CD8-positive, alpha-beta memory T cell (primary cell): ENCODE measurements around the gene WNT7B. TPM values are rescaled to one million over a fixed set of nuclear protein-coding genes. Genes with fewer than 3 reads are reported as not detected.
A peak's percentile ranks its signal among the peaks of the same experiment; 100 is the strongest.

Source experiments
- CTCF ChIA-PET: fragments of 350-600 bp; sonication (Branson Sonifier 250); formaldehyde crosslinking; loops from one replicate; lab custom pipeline; 2021; ENCODE audit warnings: antibody characterized with exemption; lab: Charles Lee
- POLR2A ChIA-PET: fragments of 350-600 bp; sonication (Branson Sonifier 250); formaldehyde crosslinking; loops from one replicate; lab custom pipeline; 2021; ENCODE audit warnings: antibody characterized with exemption; lab: Charles Lee
- DNase-seq, 5 donors: peaks; one replicate each; pipeline versions ENCODE4 v3.0.0 to v3.0.0-alpha.2; 2020 to 2022; ENCODE audit warnings: mixed read lengths in 1 of 5
- H3K27ac ChIP-seq: one replicate; pipeline ENCODE4 v1.7.0; 2013; ENCODE audit warnings: low read depth, mild to moderate bottlenecking, low read length, moderate library complexity
- H3K27me3 ChIP-seq: 2 replicates; pipeline ENCODE4 v1.7.0; 2013; ENCODE audit warnings: low read length, mild to moderate bottlenecking; ENCODE audit not compliant: insufficient read depth, poor library complexity, severe bottlenecking
- H3K36me3 ChIP-seq: 2 replicates; pipeline ENCODE4 v1.7.0; 2013; ENCODE audit warnings: mild to moderate bottlenecking, low read length, moderate library complexity; ENCODE audit not compliant: insufficient read depth
- H3K4me1 ChIP-seq: 2 replicates; pipeline ENCODE4 v1.7.0; 2013; ENCODE audit warnings: mild to moderate bottlenecking, low read length, moderate library complexity; ENCODE audit not compliant: insufficient read depth
- H3K4me3 ChIP-seq: 2 replicates; pipeline ENCODE4 v1.7.0; 2013; ENCODE audit warnings: mild to moderate bottlenecking, low read length
- H3K9me3 ChIP-seq: 2 replicates; pipeline ENCODE4 v1.7.0; 2013; ENCODE audit warnings: mild to moderate bottlenecking, low read length
- H3K27ac Mint-ChIP-seq, 8 donors: one replicate each; pipeline ENCODE4 v1.8.0; 2020 to 2021; ENCODE audit warnings: mixed read lengths in 8 of 8, mild to moderate bottlenecking in 6 of 8, inconsistent platforms in 3 of 8, moderate library complexity in 3 of 8
- H3K27me3 Mint-ChIP-seq, 2 donors: one replicate each; pipeline ENCODE4 v1.8.0; 2020 to 2021; ENCODE audit warnings: mixed read lengths in 2 of 2, mild to moderate bottlenecking in 1 of 2, moderate library complexity in 1 of 2
- H3K36me3 Mint-ChIP-seq, 3 donors: one replicate each; pipeline ENCODE4 v1.8.0; 2020 to 2021; ENCODE audit warnings: mixed read lengths in 3 of 3, inconsistent platforms in 1 of 3, mild to moderate bottlenecking in 1 of 3
- H3K4me1 Mint-ChIP-seq, 3 donors: one replicate each; pipeline ENCODE4 v1.8.0; 2020 to 2021; ENCODE audit warnings: mixed read lengths in 3 of 3, inconsistent platforms in 1 of 3, mild to moderate bottlenecking in 1 of 3
- H3K4me3 Mint-ChIP-seq, 7 donors: one replicate each; pipeline ENCODE4 v1.8.0; 2020 to 2021; ENCODE audit warnings: mixed read lengths in 7 of 7, mild to moderate bottlenecking in 6 of 7, moderate library complexity in 4 of 7, inconsistent platforms in 2 of 7
- H3K9me3 Mint-ChIP-seq, 5 donors: one replicate each; pipeline ENCODE4 v1.8.0; 2020 to 2022; ENCODE audit warnings: mixed read lengths in 5 of 5, mild to moderate bottlenecking in 3 of 5, moderate library complexity in 2 of 5, inconsistent platforms in 1 of 5
- polyA plus RNA-seq: library from polyadenylated mRNA; unstranded; fragments of 300-500 nt; fragmentation: Illumina TruSeq; gene quantifications from one replicate; pipeline ENCODE4 v1.2.3, GENCODE V29; 2021
- total RNA-seq, 2 experiments: library from RNA; stranded (reverse); gene quantifications; one replicate each; pipeline ENCODE4 v1.2.3, GENCODE V29; 2021

WNT7B gene
- total and polyA plus RNA-seq, 3 experiments from 2014 or later = not detected

DNA sequence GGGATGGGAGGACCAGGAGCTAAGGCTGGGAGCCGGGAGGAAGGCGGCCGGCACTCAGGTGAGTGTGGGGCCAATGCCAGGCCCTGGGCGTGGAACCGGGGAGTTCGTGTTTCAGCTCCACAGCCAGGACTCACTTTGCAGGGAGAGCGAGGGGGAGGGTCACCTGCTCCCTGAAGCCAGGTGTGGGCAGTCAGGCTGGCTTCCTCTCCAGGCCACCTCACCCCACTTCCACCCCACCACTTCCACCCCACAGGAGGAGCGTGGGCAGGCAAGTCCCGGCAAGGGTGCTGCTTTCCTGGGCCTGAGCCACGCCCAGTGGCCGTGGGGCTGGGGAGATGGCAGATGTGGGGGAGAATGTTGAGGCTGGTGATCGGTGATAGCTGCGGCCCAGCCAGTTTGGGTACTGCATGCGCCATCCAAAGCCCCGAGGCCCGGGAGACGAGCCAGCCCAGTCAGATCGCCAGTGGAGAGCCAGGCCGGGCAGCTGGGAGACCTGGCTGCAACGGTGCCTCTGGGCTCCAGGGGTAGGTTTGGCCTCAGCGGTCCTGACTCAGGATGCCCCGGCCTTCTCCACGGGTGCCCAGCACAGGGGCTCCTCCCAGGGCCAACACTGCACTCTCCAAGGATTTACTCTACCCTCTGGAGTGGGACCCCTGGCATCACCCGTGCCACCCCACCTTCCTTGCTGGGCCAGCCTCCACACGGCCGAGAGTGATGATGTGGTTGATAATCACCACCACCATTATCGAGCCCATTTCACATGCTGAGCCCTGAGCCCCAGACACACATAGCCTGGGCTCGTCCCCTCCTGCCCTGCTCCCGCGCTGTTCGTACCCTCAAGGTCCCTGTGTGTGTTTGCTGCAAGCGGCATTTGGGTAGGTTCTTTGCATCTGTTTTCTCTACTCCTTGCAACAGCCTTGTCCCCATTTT is 93.8 kb downstream of the WNT7B start:
- H3K27me3 Mint-ChIP-seq = peaks cover 30 to 43% of the 10 kb centered on the region in 2 donors
- peak in 1 of 5 donors; percentile 30 for DNase-seq
- H3K27ac Mint-ChIP-seq = no peak overlapping the region

DNA sequence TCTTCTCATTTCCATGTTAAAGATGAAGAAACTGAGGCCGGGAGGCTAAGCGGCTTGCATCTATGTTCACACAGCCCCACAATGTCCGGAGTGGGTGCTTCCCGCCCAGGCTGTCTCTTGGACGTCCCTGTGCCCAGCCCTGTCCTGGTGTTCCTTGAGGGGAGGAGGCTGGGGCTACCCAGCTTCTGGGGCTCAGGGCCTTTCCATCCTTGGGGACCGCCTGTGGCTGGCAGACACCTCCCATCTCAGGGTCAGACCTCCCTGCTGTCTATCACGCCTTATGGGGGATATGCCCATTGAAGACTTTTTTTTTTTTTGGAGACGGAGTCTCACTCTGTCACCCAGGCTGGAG is 95.5 kb downstream of the WNT7B start:
- Mint-ChIP-seq H3K4me3 (no peak overlapping the region), H3K4me1 (peaks cover 0 to 4% (median 0%) of the 10 kb centered on the region in 3 donors), H3K36me3 (no peaks in the 10 kb centered on the region), H3K27ac (no peak overlapping the region), H3K9me3 (peaks cover 0 to 3% (median 0%) of the 10 kb centered on the region in 5 donors), H3K27me3 (peaks cover 30 to 39% of the 10 kb centered on the region in 2 donors)
- no peak overlapping the region for H3K27ac ChIP-seq
- no peaks in the 10 kb centered on the region for H3K4me1 ChIP-seq
- no peaks in the 10 kb centered on the region for H3K36me3 ChIP-seq
- no peaks in the 10 kb centered on the region for H3K9me3 ChIP-seq
- peaks cover 7% of the 10 kb centered on the region for H3K27me3 ChIP-seq
- no peak for DNase-seq
- POLR2A ChIA-PET = no interaction called here
- CTCF ChIA-PET = no interaction called here
- no peak overlapping the region for H3K4me3 ChIP-seq

More for the DNA sequence above, 93.8 kb downstream of the WNT7B start:
- Histone ChIP-seq H3K9me3 (no peaks in the 10 kb centered on the region), H3K4me1 (no peaks in the 10 kb centered on the region), H3K36me3 (no peaks in the 10 kb centered on the region), H3K27me3 (peaks cover 7% of the 10 kb centered on the region), H3K27ac (no peak overlapping the region), H3K4me3 (no peak overlapping the region)
- POLR2A ChIA-PET = no interaction called here
- CTCF ChIA-PET = no interaction called here
- Mint-ChIP-seq H3K4me3 (no peak overlapping the region), H3K4me1 (peaks cover 0 to 4% (median 0%) of the 10 kb centered on the region in 3 donors), H3K9me3 (peaks cover 0 to 3% (median 0%) of the 10 kb centered on the region in 5 donors), H3K36me3 (no peaks in the 10 kb centered on the region)

DNA sequence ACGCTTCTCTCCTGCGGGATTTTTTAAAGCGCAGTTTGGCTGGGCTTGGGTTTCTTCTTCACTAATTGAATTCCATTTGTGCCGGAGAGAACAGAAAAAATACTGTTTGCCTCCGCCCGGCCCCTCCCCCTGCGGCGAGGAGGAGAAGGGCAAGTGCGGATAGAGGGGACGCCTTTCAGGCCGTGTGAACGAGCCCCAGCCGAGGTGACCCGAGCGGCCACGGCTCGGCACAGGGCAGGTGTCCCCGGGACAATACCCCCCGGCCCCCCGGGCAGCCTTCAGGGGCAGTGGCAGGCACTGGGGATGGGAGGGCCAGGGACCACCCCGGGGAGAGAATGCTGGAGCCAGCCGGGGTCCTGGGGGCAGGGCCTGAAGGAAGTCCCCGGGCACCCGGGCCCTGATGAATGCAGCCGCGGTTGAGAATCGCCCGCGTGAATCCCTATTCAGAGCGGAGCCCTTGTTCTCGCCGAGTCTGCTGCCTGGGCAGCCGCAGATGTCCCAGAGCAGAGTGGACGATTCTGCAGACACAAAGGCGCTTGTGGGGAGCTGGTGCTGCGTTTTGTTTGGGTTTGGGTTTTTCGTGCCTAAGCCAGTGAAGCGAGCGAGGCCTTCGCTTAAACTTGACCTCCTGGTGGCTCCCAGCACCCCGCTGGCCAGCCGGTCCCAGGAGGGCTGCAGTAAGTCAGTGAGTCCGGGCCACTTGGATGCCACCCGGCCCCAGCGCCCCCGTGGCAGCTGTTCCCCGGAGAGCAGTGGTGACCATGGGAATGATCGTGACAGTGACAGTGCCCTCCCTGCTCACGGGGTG is 96.0 kb downstream of the WNT7B start:
- no peak overlapping the region for H3K27ac ChIP-seq
- no peaks in the 10 kb centered on the region for H3K36me3 ChIP-seq
- H3K36me3 Mint-ChIP-seq = no peaks in the 10 kb centered on the region
- H3K9me3 Mint-ChIP-seq = peaks cover 0 to 3% (median 0%) of the 10 kb centered on the region in 5 donors
- H3K4me3 Mint-ChIP-seq = no peak overlapping the region
- peaks cover 7% of the 10 kb centered on the region for H3K27me3 ChIP-seq
- no peaks in the 10 kb centered on the region for H3K4me1 ChIP-seq
- peaks cover 29 to 37% of the 10 kb centered on the region in 2 donors for H3K27me3 Mint-ChIP-seq
- CTCF ChIA-PET = no interaction called here
- H3K9me3 ChIP-seq = no peaks in the 10 kb centered on the region
- H3K4me1 Mint-ChIP-seq = peaks cover 0 to 4% (median 0%) of the 10 kb centered on the region in 3 donors
- DNase-seq = peak in 1 of 5 donors; percentile 27
- no peak overlapping the region for H3K27ac Mint-ChIP-seq
- POLR2A ChIA-PET = no interaction called here
- no peak overlapping the region for H3K4me3 ChIP-seq

DNA sequence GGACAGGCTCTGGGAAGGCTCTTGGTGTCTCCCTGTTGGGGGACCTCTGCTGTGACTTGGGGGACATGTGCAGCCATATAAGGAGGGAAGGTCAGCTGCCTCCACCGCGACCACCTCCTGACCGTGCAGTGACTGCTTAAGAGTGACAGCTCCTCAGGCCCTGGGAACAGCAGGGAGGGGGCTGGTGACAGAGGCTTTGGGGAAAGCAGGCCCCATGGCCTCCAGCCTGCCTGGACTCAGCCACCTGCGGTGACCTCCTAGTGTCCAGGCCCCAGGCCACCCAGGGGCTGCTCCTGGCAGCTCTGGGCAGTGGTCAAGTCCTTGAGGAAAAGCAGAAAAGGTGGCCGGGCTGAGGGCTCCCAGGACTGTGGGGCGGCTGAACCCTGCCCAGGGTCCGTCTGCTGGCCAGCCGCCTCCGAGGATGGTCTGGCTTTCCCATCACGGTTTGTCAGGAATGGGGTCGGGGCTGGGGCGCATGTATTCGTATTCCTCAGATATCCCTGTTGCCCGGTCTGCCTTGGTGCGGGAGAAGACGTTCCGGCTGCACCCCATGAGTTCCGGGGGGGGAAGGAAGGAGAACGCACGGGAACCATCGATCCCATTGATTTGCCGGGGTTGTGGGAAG is 96.8 kb downstream of the WNT7B start:
- H3K27ac Mint-ChIP-seq = no peak overlapping the region
- ChIA-PET CTCF (no interaction called here), POLR2A (no interaction called here)
- no peaks in the 10 kb centered on the region for H3K9me3 ChIP-seq
- H3K4me3 Mint-ChIP-seq = no peak overlapping the region
- H3K4me3 ChIP-seq = no peak overlapping the region
- peaks cover 0 to 4% (median 0%) of the 10 kb centered on the region in 3 donors for H3K4me1 Mint-ChIP-seq
- no peaks in the 10 kb centered on the region for H3K36me3 Mint-ChIP-seq
- no peaks in the 10 kb centered on the region for H3K36me3 ChIP-seq
- no peaks in the 10 kb centered on the region for H3K4me1 ChIP-seq
- H3K27me3 Mint-ChIP-seq = peaks cover 29 to 37% of the 10 kb centered on the region in 2 donors
- no peak for DNase-seq
- H3K27ac ChIP-seq = no peak overlapping the region
- H3K9me3 Mint-ChIP-seq = peaks cover 0 to 3% (median 0%) of the 10 kb centered on the region in 5 donors
- H3K27me3 ChIP-seq = peaks cover 7% of the 10 kb centered on the region

DNA sequence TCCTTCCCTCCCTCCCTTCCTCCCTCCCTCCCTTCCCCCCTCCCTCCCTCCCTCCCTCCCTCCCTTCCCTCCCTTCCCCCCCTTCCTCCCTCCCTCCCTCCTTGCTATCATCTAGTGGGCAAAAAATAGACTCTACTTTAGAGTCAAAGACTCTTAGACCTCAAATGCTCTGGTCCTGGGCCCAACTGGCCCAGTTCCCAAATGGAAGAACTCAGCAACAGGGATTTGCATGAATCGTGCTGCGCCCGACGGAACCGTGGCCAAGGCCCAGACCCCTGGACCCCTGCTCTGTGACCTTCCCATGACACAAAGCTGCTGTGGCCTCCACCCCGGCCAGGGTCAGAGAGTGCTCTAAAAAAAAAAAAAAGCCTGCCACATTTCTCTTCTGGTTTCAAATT is 97.4 kb downstream of the WNT7B start:
- no peak overlapping the region for H3K4me3 Mint-ChIP-seq

DNA sequence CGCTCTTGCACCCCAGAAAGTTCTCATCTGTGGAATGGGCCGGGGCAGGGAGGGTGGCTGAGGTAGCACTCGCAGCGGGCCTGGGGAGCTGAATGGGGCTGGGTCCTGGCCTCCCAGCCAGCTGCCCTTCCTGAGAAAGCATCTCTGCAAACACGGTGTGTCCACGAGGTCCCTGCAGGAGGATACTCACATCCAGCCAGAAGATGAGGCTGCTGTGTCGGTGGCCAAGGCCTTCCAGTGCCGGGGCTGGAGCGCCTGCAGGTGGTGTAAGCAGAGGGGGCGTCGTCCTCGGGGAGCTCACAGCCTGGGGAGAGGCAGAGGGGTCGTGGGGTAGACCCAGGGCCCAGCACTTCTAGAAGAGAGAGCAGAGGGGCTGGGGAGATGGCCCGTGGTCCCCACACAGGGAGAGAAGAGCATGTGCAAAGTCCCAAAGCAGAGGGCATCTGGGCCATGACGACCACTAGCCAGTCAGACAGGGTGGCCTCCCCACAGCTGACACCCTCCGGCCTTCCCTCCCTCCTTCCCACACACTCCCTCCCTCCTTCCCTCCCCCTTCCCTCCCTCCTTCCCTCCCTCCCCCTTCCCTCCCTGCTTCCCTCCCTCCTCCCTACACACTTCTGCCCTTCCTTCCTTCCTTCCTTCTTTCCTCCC is 97.9 kb downstream of the WNT7B start:
- DNase-seq = no peak
- H3K4me3 Mint-ChIP-seq = no peak overlapping the region
- H3K4me1 ChIP-seq = no peaks in the 10 kb centered on the region
- CTCF ChIA-PET = no interaction called here
- no peaks in the 10 kb centered on the region for H3K9me3 ChIP-seq
- no peak overlapping the region for H3K4me3 ChIP-seq
- H3K27me3 ChIP-seq = peaks cover 7% of the 10 kb centered on the region
- peaks cover 0 to 4% (median 0%) of the 10 kb centered on the region in 3 donors for H3K4me1 Mint-ChIP-seq
- peaks cover 0 to 3% (median 0%) of the 10 kb centered on the region in 5 donors for H3K9me3 Mint-ChIP-seq
- POLR2A ChIA-PET = no interaction called here
- no peaks in the 10 kb centered on the region for H3K36me3 Mint-ChIP-seq
- H3K27ac Mint-ChIP-seq = peak overlapping the region in 1 of 8 donors; percentile 38
- H3K27ac ChIP-seq = no peak overlapping the region
- H3K27me3 Mint-ChIP-seq = peaks cover 29 to 37% of the 10 kb centered on the region in 2 donors
- H3K36me3 ChIP-seq = no peaks in the 10 kb centered on the region

More for the DNA sequence above, 97.4 kb downstream of the WNT7B start:
- no peaks in the 10 kb centered on the region for H3K36me3 ChIP-seq
- no peaks in the 10 kb centered on the region for H3K36me3 Mint-ChIP-seq
- no peak for DNase-seq
- H3K27ac Mint-ChIP-seq = no peak overlapping the region
- no peak overlapping the region for H3K4me3 ChIP-seq
- ChIA-PET POLR2A (no interaction called here), CTCF (no interaction called here)
- peaks cover 0 to 4% (median 0%) of the 10 kb centered on the region in 3 donors for H3K4me1 Mint-ChIP-seq
- peaks cover 0 to 3% (median 0%) of the 10 kb centered on the region in 5 donors for H3K9me3 Mint-ChIP-seq
- H3K4me1 ChIP-seq = no peaks in the 10 kb centered on the region
- H3K9me3 ChIP-seq = no peaks in the 10 kb centered on the region
- H3K27me3 Mint-ChIP-seq = peaks cover 29 to 37% of the 10 kb centered on the region in 2 donors
- H3K27ac ChIP-seq = no peak overlapping the region
- peaks cover 7% of the 10 kb centered on the region for H3K27me3 ChIP-seq

DNA sequence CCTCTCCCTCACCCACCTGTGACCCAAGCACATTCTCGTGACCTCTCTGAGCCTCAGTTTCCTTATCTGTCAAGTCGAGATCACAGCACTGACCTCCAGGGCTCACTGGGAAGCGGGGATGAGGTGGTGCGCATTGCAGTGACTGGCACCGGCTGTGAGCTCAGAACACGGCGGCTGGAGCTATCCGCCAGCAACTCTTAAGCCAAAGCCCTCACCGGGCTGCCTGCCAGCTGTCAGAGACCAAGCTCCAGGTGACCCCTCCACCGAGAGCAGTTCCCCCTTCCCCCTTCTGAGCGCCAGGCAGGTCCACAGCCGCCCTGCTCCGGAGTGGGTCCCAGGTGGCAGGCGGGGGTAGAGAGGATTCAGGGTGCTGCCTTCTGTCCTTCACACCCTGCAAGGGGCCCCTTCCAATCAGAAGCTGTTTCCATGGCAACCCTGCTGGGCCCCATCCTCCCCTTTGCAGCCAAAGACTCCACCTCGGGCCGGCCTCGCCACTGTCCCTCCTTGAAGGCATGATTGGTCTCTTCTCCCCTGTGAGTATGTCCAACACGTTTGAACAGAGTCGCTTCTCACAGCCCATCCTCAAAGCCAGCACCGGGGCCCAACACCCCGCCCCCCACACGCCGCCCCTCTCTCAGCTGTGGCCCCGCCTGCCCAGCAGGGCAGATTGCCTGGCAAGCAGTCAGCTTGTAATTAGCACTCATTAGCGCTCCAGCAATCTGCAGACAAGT is 98.7 kb downstream of the WNT7B start:
- Histone ChIP-seq H3K36me3 (no peaks in the 10 kb centered on the region), H3K9me3 (no peaks in the 10 kb centered on the region), H3K27ac (no peak overlapping the region), H3K4me1 (no peaks in the 10 kb centered on the region), H3K27me3 (peaks cover 7% of the 10 kb centered on the region), H3K4me3 (no peak overlapping the region)
- no peaks in the 10 kb centered on the region for H3K36me3 Mint-ChIP-seq
- ChIA-PET POLR2A (no interaction called here), CTCF (no interaction called here)
- peak overlapping the region in 1 of 8 donors; percentile 50 for H3K27ac Mint-ChIP-seq
- peak in 1 of 5 donors; percentile 35 for DNase-seq
- H3K9me3 Mint-ChIP-seq = peaks cover 0 to 3% (median 2%) of the 10 kb centered on the region in 5 donors
- peaks cover 0 to 4% (median 0%) of the 10 kb centered on the region in 3 donors for H3K4me1 Mint-ChIP-seq
- H3K27me3 Mint-ChIP-seq = peaks cover 25 to 32% of the 10 kb centered on the region in 2 donors
- H3K4me3 Mint-ChIP-seq = no peak overlapping the region
